ENCODE measurements around the gene SLC6A18.

GRCh38 chr5:1247811-1248210 lies 22.6 kb downstream of the SLC6A18 start:
- TF ChIP-seq MLX (CRISPR knock-in tag; conservative IDR thresholded peaks at IDR 0.05): no peak
- no peak for TF ChIP-seq CTCF (IDR thresholded peaks at IDR 0.05 in 2 of 3, conservative IDR thresholded peaks at IDR 0.05 in 1 of 3; ENCODE audit: insufficient read depth in 2 of 3, low read depth in 1 of 3, low read length in 3 of 3)
- no peak for TF ChIP-seq FOXM1 (IDR thresholded peaks at IDR 0.05; ENCODE audit: low read depth)
- no peak for TF ChIP-seq FOXM1 (CRISPR knock-in tag; IDR thresholded peaks at IDR 0.05; ENCODE audit: low read depth)
- TF ChIP-seq YY1 (IDR thresholded peaks at IDR 0.05; ENCODE audit: borderline replicate concordance in 1 of 3, control insufficient read depth in 1 of 3, extremely low read depth in 1 of 3, insufficient read depth in 3 of 3, insufficient read length in 1 of 3, insufficient replicate concordance in 2 of 3, low read depth in 1 of 3, low read length in 2 of 3): no peak
- no peak for TF ChIP-seq ZNF583 (CRISPR knock-in tag; IDR thresholded peaks at IDR 0.05)
- no peak for TF ChIP-seq NRF1 (conservative IDR thresholded peaks at IDR 0.05 in 1 of 2, IDR thresholded peaks at IDR 0.05 in 1 of 2)
- TF ChIP-seq ZNF274 (IDR thresholded peaks at IDR 0.05; ENCODE audit: borderline replicate concordance, low read depth, low read length): no peak
- no peak for TF ChIP-seq ZBTB5 (IDR thresholded peaks at IDR 0.05)
- no peak for TF ChIP-seq FOXJ2 (tag; IDR thresholded peaks at IDR 0.05)
- no peak for TF ChIP-seq STAG1 (CRISPR knock-in tag; IDR thresholded peaks at IDR 0.05; ENCODE audit: borderline replicate concordance)
- no peak for TF ChIP-seq ELK1 (CRISPR knock-in tag; IDR thresholded peaks at IDR 0.05)
- TF ChIP-seq PHF8 (IDR thresholded peaks at IDR 0.05; ENCODE audit: borderline replicate concordance, low read length): no peak

All from K562 (cell line).